ENCODE measurements around the gene EVX2.

The EVX2 gene

DNA sequence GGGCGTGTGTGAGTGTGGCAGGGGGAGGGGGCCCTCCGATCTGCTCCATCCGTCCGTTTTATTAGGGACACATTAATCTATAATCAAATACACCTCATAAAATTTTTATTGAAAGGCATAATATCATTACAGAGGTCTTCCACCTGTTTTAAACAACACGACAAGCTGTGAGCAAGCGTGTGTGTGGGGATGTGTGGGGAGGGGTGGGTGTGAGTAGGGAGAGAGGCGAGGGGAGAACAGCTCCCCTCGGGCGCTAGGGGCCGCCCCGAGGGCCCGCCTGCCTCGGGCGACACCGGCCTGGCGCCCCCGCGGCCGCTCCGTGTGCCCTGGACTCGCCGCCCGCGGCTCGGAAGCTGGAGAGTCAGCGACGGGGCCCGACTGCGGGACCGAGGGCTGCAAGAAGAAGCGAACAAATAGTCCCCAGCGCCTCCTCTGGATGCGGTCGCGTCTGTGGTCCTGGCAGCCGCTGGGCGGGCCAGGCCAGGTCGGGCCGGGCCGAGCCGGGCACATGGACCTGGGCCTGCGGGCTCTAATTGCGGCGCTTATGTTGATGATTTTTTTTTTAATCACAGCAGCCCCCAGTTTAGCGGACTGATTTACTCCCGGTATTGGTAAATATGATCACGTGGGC, 38.4 kb upstream of the EVX2 start:
- DNase-seq (ENCODE audit: low spot score) = no peak
- in situ Hi-C loops (cut with MboI; ENCODE audit: low pct_unique_long_range_greater_than_20kb, low sequenced_read_pairs, unreplicated experiment) = loop anchor here (10.0 to 25.0 kb wide), 2 partner anchors 760 to 1033 kb away; no protein-coding TSS in a partner anchor
- TF ChIP-seq CTCF (IDR thresholded peaks at IDR 0.05; ENCODE audit: extremely low read depth, insufficient read depth, missing control alignments) = no peak

GRCh38 chr2:176121190-176122051, 37.7 kb upstream of the EVX2 start:
- TF ChIP-seq CTCF (IDR thresholded peaks at IDR 0.05; ENCODE audit: extremely low read depth, insufficient read depth, missing control alignments) = no peak
- no peak for DNase-seq (ENCODE audit: low spot score)
- in situ Hi-C loops (cut with MboI; ENCODE audit: low pct_unique_long_range_greater_than_20kb, low sequenced_read_pairs, unreplicated experiment) = loop anchor here (10.0 to 25.0 kb wide), 2 partner anchors 759 to 1033 kb away; no protein-coding TSS in a partner anchor

DNA sequence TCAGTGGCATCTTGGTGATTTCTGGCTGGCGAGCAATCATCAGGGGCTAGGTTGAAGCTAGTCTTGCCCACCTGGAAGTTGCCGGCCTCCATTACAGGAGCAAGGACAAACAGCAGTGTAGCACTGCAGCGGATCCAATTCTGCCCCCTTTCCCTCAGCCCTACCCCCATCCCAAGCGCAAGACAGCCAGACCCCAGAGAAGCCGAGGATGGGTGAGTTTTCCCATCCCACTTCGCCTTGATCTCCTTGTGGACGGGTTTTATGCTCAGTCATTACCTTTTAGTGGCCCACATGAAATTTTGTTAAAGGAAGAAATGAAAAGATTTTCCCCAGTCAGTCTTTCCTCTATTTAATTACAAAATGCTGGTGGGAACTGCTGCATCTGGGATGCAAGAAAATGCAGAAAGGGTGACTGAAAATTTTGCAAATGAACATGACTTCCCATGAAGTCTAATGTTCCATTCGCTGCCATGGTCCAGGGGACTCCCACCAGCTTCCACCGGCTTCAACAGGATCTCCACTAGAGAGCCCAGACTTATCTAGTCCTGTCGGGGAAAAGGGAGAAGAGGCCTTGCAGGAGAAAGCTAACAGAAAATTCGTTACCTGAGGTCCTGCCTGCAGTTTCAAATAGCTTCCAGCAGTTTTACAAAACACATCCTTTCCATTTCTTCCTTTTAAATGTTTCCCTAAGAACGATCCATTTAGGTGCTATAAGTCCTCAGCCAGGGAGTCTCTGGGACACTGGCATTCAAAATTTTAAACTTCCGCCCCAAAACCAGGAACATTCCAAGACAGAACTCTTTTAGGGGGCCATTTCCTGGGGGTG, 36.8 kb upstream of the EVX2 start:
- DNase-seq (ENCODE audit: low spot score) = no peak
- no peak for TF ChIP-seq CTCF (IDR thresholded peaks at IDR 0.05; ENCODE audit: extremely low read depth, insufficient read depth, missing control alignments)
- in situ Hi-C loops (cut with MboI; ENCODE audit: low pct_unique_long_range_greater_than_20kb, low sequenced_read_pairs, unreplicated experiment) = loop anchor here (10.0 to 25.0 kb wide), 2 partner anchors 758 to 1034 kb away; no protein-coding TSS in a partner anchor

GRCh38 chr2:176118601-176119339, 35.0 kb upstream of the EVX2 start:
- TF ChIP-seq CTCF (IDR thresholded peaks at IDR 0.05; ENCODE audit: extremely low read depth, insufficient read depth, missing control alignments) = peak; percentile 55
- DNase-seq (ENCODE audit: low spot score) = no peak
- in situ Hi-C loops (cut with MboI; ENCODE audit: low pct_unique_long_range_greater_than_20kb, low sequenced_read_pairs, unreplicated experiment) = loop anchor here (25.0 kb wide), 1 partner anchor 756 kb away; no protein-coding TSS in a partner anchor

DNA sequence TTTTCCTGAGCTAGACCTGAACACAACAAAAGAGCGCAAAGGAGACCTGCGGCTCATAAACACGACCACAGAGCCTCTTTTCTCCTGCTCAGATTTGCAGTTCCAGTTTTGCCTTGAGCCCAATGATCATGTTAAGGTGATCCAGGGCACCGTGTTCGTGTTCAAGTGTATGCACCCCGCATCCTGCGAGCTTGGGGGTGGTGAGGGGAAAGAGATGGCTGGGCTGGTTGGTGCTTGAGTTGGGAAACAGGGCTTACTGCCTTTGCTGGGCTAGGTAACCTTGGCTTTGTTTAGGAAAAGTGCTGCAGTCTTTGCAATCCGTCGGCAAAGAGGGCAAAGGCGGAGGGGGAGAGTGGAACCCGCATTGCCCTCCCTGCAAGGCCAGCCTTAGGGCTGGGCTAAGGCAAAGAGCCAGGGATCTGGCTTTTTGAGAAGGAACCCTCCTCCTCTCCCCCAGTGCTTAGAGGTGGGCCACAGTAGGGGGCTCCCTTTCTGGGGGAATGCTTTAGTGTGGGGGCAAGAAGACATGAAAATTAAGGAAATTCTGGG, 34.1 kb upstream of the EVX2 start:
- no peak for DNase-seq (ENCODE audit: low spot score)
- in situ Hi-C loops (cut with MboI; ENCODE audit: low pct_unique_long_range_greater_than_20kb, low sequenced_read_pairs, unreplicated experiment) = loop anchor here (25.0 kb wide), 1 partner anchor 756 kb away; no protein-coding TSS in a partner anchor

More for the DNA sequence above, 34.1 kb upstream of the EVX2 start:
- no peak for TF ChIP-seq CTCF (IDR thresholded peaks at IDR 0.05; ENCODE audit: extremely low read depth, insufficient read depth, missing control alignments)

Data from GM13977 (cell line).